Measurements from ENCODE around the gene POLR3GL. TPM values are rescaled to one million over a fixed set of nuclear protein-coding genes. Genes with fewer than 3 reads are reported as not detected.
"Not testable (repeated sequence)": the region's sequence is repeated elsewhere in the genome, so short reads cannot be mapped to it uniquely, and the experiment has no call there.

The POLR3GL gene, protein sequence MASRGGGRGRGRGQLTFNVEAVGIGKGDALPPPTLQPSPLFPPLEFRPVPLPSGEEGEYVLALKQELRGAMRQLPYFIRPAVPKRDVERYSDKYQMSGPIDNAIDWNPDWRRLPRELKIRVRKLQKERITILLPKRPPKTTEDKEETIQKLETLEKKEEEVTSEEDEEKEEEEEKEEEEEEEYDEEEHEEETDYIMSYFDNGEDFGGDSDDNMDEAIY
- total RNA-seq: 17.1 and 17.2 TPM in 2 replicates

DNA sequence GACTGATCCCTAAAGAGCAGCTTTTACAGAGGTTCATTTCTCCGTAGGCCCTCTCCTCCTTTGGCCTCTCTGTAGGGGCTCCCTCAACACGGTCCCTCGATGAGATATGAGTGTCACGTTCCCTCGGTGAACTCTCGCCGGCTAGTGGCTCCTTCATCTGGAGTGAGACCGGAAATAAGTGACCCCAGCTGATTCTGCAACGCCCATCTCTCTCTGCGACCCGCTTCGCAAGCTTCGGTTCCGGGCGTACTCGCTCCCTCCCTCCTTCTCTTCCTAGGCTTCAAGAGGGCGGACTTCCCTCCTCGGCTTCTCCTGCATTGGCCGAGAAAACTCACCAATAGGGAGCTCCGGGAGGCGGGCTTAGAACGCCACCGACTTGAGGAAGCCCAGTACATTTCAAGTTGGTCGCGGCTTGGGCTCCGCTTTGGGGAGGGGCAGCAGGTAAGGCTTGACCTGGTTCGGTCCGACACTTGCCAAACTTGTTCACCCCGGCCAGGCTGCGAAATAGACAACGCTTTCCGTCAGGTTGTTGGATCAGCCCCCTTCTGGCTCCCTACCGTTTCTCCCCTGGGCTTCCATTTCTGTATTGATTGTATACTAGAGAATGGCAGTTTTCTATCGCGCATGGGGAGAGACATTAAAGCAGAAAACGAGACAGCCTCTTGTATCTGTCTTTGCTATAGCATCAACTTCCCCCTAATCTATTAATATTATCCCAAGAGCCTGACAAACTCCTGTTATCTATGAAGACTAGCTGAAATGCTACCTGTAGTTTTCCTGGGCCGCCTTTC, at the start of gene POLR3GL, which contains the start of gene ANKRD34A:
Gene POLR3GL, plus strand, starts transcription at position 363 of the 791 bp plus-strand sequence. CDS start 10,176 bp downstream, outside the sequence.
Gene ANKRD34A, minus strand, starts transcription at position 248 of the 791 bp plus-strand sequence. CDS start 2,816 bp downstream, outside the sequence.
- peak; percentile 94 for DNase-seq

DNA sequence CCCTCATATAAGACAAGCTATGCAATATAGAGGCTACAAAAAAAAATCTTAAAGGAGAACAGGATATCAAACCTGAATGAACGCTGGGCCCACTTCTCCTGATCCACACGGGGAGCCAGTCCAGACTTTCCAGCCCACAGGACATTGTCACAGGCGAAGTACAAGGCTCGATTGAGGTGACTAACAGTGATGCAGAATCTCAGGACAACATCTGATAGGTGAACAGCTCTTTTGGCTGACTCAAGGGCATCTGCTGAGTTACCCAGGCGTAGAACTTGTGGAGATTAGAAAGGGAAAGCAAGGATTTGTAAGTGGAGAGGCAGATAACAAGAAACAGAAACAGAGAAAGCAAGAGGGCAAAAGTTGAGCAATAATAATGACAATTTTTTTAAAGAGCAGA, 47.7 kb upstream of the POLR3GL start:
- no peak for DNase-seq

DNA sequence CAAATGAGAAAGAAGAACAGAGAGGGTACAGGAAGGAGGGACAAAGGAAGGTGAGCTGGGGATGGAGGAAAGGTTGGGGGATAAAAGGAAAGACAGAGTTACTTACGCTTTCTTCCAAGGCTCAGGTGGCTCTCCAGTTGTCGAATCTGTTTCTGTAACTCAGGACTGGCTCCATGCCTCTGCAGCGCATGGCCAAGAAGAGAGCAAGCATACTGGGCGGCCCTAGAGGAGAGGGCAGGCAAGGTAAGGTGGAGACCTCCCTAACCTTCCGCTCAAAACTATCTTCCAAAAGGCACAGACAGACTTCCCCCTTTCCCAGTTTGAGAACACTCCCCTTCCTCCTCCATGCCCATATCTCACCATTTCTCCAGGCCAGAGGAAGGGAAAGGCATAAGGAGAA, 46.9 kb upstream of the POLR3GL start:
- DNase-seq: no peak

DNA sequence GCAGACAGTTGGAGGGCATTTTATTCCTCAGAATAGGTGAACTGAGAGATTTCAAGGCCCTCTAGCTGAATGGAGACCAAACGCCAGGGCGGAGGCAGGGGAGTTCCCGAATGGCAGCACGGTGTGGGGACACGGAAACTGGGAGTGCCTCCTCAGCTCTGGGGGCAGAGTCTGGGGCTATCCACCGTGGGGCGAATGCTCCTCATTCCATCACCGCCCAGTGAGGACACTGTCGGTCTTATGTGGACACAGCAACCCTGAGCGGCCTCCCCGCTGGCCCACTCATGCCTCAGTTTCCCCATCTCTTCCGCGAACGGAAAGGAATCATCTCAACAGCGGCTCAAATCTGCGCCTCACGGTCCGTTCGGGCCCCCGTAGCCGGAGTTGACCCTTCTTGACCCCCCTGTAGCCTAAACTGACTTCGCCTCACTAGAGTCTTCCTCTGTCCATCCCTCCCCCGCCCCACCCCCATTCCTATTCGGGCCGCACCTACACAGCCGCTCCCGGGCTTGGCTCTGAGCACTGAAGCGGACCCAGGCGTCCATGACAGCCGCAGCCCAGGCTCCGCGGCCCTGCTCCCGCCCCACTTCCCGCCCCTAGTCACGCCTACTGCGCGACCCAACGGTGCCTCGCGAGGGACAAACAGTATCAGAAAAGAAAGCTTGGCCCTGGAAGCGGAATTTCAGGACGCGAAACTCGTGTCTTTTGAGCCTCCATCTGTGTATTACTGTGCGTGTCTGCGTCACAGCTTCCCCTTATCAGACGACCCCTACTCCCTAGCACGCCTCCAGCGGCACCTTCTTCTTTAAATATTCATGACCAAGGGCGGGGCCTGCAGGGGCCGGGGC, 46.1 kb upstream of the POLR3GL start, which contains the start of gene PEX11B:
Gene PEX11B, minus strand, starts transcription at position 574 of the 848 bp plus-strand sequence. Its CDS starts 29 bp downstream, at position 545.
- peak; percentile 98 for DNase-seq

DNA sequence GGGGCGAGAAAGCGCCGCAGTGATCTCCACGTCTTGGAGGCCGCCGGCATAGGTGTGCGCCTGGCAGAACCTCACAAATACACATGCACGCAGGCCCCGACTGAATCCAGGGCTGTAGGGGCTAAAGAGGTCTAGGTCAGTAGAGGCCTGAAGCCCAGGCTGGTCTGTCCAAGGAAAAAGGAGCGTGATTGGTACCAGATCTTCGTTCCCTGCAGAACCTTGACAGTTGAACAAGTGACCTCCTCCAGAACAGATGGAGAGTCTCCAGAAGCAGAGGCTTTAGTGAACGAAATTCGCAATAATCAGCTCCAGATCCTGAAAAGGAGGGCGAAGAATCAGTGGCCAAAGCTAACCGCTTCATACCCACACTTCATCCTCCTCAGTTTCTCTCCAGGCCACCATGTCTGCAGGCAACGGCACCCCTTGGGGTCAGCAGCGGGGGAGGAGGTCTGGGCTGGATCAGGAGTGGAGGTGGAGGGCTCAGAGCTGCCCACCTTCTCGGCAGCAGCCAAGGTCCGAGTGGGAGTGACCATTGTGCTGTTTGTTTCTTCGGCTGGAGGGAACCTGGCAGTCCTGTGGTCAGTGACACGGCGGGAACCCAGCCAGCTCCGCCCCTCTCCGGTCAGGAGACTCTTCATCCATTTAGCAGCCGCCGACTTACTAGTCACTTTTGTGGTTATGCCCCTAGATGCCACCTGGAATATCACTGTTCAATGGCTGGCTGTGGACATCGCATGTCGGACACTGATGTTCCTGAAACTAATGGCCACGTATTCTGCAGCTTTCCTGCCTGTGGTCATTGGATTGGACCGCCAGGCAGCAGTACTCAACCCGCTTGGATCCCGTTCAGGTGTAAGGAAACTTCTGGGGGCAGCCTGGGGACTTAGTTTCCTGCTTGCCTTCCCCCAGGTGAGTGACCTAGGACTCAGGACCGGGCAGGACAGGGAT, 45.2 kb upstream of the POLR3GL start:
- peak; percentile 66 for DNase-seq

DNA sequence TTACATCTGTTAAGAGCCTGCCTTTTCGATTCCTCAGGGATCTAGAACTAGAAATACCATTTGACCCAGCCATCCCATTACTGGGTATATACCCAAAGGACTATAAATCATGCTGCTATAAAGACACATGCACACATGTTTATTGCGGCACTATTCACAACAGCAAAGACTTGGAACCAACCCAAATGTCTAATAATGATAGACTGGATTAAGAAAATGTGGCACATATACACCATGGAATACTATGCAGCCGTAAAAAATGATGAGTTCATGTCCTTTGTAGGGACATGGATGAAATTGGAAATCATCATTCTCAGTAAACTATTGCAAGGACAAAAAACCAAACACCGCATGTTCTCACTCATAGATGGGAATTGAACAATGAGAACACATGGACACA, 44.2 kb upstream of the POLR3GL start:
- DNase-seq: not testable (repeated sequence)

DNA sequence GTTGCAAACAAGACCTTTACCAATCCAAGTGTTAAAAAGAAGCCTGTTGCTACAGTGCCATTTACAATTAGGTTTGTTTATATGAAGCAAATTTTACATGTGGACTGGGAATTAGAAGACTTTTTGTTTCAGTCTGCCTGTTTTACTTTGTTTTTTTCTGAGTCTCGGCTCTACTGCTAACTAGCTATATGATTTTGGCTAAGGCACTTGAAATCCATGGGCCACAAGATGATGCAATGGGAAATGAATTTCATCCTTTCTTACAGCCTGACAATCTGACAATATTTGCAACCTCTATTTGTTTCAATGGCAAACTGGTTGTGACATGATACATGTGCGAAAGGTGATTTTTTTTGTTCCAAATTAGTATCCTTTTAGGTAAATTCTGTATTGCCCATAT, 42.2 kb upstream of the POLR3GL start:
- DNase-seq: no peak

DNA sequence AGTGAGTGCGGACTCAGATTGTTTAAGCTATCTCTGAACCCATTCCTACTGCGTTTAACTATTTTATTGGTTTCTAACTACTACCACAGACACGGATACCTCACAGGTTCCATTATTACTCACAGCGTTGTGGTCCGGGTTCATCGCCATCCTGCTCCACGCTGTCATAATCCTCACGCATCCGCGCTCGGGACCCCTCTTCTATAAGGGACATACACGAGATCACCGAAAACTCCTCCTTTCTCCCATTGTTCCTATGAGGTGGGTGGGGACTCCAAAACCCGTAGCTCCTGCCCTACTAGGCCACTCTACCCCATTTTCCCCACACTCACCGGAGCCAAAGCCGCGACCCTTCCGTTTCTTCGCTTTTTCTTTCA, 37.8 kb upstream of the POLR3GL start:
- DNase-seq: no peak

DNA sequence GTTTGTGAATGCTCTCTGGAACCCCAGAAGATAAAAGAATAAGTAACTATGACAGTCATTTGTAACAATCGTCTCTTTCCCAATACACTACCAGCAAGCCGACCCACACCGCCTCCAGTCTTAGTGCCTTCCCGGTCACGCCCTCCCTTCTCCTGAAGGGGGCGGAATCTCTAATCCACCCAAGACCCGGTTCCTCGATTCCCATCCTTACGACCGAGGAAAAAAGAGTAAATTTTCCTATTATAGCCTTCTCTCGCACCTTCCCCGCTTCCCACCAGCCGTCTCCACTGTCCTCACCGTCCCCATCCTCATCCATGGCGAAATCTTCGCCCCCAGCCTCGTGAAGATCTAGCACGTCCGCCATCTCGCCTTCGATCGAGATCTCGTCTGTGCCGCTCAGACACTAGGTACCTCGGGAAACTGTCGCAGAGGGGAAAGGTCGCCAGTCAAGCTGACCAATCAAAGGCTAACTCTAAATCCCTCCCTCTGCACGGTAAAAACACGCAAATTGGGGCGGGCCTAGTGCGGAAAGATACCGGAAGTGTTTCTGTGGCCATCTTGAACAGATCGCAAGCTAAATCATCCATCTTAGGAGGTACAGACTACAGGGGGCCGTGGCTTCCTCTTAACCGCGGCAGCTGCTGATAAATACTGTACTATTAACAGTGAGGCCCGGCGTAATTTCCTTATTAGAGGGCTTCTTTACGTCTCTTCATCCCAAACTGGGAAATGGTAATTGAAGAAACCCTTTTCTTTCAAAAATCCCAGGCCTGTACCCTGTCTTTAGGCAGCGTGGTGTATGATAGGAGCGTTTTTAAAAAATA, 37.2 kb upstream of the POLR3GL start, which contains the start of gene RBM8A:
Gene RBM8A, minus strand, starts transcription at position 422 of the 824 bp plus-strand sequence. Its CDS starts 58 bp downstream, at position 364.
- peak; percentile 99 for DNase-seq

DNA sequence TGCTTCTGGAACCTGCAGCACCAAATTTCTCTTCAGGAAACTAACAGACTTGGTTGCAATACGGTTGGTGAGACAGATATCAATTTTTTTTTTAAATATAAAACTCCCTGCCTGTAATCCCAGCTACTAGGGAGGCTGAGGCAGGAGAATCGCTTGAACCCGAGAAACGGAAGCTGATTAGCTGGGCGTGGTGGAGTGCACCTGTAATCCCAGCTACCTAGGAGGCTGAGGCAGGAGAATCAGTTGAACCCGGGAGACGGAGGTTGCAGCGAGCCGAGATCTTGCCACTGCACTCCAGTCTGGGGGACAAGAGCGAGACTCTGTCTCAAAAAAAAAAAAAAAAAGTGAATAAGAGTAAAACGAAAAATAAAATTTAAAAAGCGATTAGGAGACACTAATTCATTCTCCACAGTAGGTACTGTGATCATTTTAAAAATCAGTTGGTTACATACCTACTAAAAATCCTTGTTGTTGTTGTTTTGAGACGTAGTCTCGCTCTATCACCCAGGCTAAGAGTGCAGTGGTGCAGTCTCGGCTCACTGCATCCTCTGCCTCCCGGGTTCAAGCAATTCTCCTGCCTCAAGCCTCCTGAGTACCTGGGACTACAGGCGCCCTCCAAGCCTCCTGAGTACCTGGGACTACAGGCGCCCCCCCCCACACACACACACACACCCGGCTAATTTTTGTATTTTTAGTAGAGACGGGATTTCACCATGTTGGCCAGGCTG, 36.4 kb upstream of the POLR3GL start:
- DNase-seq: no peak

DNA sequence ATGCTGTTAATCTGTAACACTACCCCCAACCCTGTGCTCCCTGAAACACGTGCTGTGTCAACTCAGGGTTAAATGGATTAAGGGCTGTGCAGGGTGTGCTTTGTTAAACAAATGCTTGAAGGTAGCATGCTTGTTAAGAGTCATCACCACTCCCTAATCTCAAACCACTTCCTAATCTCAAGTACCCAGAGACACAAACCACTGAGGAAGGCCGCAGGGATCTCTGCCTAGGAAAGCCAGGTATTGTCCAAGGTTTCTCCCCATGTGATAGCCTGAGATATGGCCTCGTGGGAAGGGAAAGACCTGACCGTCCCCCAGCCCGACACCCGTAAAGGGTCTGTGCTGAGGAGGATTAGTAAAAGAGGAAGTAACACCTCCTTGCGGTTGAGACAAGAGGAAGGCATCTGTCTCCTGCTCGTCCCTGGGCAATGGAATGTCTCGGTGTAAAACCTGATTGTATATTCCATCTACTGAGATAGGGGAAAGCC, 31.9 kb upstream of the POLR3GL start:
- not testable (repeated sequence) for DNase-seq

DNA sequence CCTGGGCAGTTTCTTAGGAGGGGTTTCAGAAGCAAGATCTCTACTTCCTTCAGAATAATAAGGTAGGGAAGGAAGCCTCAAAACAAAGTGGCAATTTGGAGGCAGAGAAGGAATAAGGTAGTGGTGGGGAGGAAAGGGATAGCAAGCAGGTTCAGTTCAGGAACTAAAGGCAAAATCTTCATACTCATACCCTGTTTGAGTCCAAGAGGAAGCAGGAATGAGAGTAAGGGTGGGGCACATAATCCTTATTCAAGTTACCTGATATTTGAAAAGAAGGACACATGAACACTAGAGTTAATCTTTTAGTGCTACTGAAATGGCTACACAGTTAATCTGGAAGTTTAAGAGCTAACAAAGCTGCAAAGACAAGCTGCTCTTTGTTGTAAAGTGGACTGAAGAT, 28.8 kb upstream of the POLR3GL start:
- DNase-seq: no peak

DNA sequence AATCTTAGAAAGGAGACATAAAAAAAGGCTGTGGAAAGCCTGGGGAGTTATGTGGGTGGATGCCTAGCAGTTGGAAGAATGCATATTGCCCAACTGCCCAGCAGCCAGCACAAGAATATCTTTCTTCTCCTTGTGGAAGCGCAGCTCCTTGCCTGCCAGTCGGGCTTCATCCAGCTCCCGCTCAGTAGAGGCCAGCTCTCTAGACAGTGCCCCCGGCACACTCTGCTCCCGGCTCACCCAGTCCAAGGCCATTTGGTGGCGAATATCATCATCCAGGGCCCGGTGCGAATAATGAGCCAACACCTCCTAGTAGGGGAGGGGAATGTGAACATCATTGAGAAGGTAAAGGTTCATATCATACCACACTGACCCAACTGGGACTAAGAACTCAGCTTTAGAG, 28.2 kb upstream of the POLR3GL start:
- no peak for DNase-seq

DNA sequence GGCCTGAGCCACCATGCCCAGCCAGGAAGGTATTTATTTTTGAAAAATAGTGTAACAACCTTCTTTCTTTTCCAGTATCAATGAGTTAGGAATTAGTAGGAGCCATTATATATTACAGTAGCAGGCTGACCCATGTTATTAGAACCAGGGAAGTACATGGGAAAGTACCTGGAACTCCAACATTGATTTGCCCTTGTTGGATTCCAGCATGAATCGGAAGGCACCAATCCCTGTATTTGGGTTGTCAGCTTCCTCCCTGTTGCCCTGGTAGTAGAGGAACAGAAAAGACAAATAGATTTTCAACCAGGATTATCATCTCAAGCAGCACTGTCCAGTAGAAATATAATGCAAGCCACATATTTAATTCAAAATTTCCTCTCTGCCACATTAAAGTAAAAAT, 27.1 kb upstream of the POLR3GL start:
- DNase-seq: no peak

DNA sequence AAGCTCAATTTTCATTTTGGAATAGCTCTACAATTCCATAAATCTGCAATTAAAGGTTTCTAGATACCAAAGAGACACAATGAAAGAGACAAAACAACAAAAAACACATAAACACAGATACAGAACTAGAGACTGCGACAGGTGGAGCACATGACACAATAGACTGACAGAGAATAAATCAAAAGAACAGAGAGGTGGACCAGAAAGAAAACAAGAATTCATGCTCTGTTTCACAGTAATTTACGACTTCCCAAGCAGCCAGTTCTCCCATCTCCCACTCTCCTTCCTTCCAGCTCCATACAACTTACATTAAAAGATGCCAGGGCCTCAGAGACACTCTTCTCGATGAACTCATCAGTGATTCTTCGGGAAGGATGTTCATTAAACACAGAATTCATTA, 22.1 kb upstream of the POLR3GL start:
- no peak for DNase-seq

DNA sequence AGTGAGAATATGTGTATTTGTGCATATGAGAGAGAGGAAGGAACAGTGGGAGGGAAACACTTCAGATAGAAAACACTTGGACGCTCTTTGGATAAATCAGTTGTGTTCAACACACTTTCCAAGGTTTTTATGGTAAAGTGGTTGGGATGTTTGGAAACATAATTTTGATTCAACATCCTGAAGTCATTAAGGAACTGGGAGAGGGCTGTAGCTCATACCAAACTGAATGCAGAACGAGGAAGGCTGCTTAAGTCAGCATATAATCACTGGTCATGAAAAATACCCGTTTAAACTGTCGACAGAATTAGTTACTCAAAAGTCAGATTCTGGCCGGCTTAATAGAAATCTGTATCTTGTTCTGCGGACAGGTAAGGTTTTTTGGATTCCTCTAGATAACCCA, 21.6 kb upstream of the POLR3GL start:
- DNase-seq: no peak

DNA sequence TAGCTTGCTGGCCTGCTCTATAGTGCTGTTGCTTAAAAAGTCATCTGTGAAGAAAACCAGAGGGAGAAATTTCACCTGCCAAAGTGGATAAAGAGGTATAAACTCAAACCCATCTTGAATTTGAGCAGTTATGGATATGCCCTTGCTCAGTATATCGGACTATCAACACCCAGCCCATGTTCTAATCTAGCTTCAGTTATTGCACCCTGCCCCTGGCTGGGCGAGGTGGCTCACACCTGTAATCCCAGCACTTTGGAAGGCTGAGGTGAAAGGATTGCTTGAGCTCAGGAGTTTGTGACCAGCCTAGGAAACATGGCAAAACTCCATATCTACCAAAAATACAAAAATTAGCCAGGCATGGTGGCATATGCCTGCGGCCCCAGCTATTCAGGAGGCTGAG, 20.0 kb upstream of the POLR3GL start:
- no peak for DNase-seq

DNA sequence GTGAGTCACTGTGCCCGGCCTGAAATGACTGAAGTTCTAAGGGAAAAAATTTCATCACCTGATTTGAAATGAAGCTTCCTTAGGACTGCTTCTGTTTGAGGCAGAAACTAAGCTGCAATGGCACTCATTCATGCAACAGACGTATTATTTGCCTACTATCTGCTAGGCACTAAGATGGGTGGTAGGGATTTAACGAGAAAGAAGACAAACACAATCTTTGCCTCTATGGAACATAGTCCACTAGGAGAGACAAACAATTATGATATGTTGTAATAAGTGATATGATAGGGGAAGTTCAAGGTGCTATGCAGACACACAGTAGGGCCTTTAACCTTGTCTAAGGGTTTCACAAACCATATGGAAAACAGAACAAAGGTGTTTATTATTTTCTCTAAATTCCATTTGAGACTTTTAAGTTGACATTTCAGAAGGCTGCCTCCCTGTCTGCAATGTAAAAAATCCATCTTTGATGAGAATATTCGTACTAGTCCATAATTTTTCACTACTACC, 18.0 kb upstream of the POLR3GL start:
- no peak for DNase-seq

DNA sequence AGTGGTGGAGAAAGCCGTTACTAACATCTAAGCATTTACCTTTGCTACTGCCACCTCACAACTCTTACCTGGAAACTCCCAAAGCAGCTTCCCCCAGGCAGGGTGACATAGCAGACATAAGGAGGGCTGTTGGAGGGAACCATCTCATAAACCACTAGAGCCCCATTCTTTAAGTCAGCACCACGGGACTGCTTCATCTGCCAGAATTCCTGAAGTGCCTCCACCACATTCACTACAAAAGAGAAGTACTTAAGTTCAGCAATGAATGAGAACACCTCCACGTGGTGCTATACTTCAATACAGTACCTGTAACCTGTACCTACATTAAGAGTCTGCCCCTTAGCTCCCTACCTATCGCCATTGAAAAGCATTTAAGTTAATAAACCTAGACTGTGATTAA, 16.9 kb upstream of the POLR3GL start:
- DNase-seq: no peak

DNA sequence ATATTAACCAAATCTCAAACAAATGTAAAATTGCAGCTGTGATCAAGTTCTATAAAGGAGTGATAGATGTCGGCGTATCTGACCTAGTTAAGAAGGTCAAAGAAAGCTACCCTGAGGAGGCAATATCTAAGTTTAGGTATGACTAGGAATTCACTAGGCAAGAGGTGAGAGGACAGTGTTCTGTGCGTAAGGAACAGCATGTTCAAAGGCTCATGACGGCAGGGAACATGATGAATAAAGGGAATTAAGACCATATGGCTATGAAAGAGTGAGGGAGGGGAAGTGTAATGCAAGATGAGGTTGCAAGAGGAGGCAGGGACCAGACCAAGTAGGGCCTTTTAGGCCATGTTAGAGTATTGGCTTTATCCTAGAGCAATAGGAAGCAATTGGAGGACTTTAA, 15.3 kb upstream of the POLR3GL start:
- no peak for DNase-seq
